Naive thymus-derived CD4-positive, alpha-beta T cell (primary cell): ENCODE data around the gene ERGIC1. TPM values are rescaled to one million over a fixed set of nuclear protein-coding genes. Genes with fewer than 3 reads are reported as not detected.
A peak's percentile ranks its signal among the peaks of the same experiment; 100 is the strongest.
"Not testable (repeated sequence)": the region's sequence is repeated elsewhere in the genome, so short reads cannot be mapped to it uniquely, and the experiment has no call there.

Experiments used
- ATAC-seq: fragments of 150-1000 bp; cut with Tn5 transposase; 2 replicates; pipeline ENCODE4 v1.10.0; 2021; ENCODE audit warnings: mild to moderate bottlenecking, moderate library complexity
- CTCF ChIA-PET: fragments of 350-600 bp; sonication (Branson Sonifier 250); formaldehyde crosslinking; loops from one replicate; lab custom pipeline; 2021; ENCODE audit warnings: antibody characterized with exemption; lab: Charles Lee
- POLR2A ChIA-PET: fragments of 350-600 bp; sonication (Branson Sonifier 250); formaldehyde crosslinking; loops from one replicate; lab custom pipeline; 2021; ENCODE audit warnings: antibody characterized with exemption, inconsistent platforms; lab: Charles Lee
- DNase-seq, 9 donors: peaks; one replicate each; pipeline versions ENCODE4 v3.0.0 to v3.0.0-alpha.2; 2020 to 2022; ENCODE audit warnings: mixed read lengths in 1 of 9
- H3K27ac ChIP-seq: one replicate; pipeline ENCODE4 v1.7.0; 2013; ENCODE audit warnings: mild to moderate bottlenecking, low read depth, low read length, moderate library complexity
- H3K27me3 ChIP-seq, 2 donors: one replicate each; pipeline ENCODE4 v1.7.0; 2013; ENCODE audit warnings: low read length in 2 of 2, mild to moderate bottlenecking in 2 of 2, moderate library complexity in 2 of 2; ENCODE audit not compliant: control insufficient read depth in 2 of 2, insufficient read depth in 2 of 2
- H3K36me3 ChIP-seq, 3 experiments: 1 replicate in 2 of 3; 2 replicates in 1 of 3; pipeline ENCODE4 v1.7.0; 2013; ENCODE audit warnings: low read length in 3 of 3, mild to moderate bottlenecking in 3 of 3, moderate library complexity in 1 of 3; ENCODE audit not compliant: insufficient read depth in 3 of 3, control insufficient read depth in 2 of 3
- H3K4me1 ChIP-seq, 2 donors: one replicate each; pipeline ENCODE4 v1.7.0; 2013; ENCODE audit warnings: low read length in 2 of 2, mild to moderate bottlenecking in 2 of 2, moderate library complexity in 1 of 2; ENCODE audit not compliant: control insufficient read depth in 2 of 2, insufficient read depth in 2 of 2
- H3K4me3 ChIP-seq: 2 replicates; pipeline ENCODE4 v1.7.0; 2013; ENCODE audit warnings: mild to moderate bottlenecking, low read length
- H3K9me3 ChIP-seq, 3 experiments: 1 replicate in 2 of 3; 2 replicates in 1 of 3; pipeline ENCODE4 v1.7.0; 2013; ENCODE audit warnings: low read length in 3 of 3; ENCODE audit not compliant: control insufficient read depth in 2 of 3
- H3K27ac Mint-ChIP-seq, 9 donors: one replicate each; pipeline ENCODE4 v1.8.0; 2020 to 2022; ENCODE audit warnings: mixed read lengths in 9 of 9, mild to moderate bottlenecking in 8 of 9, moderate library complexity in 5 of 9, inconsistent platforms in 2 of 9
- H3K27me3 Mint-ChIP-seq, 5 donors: one replicate each; pipeline ENCODE4 v1.8.0; 2021 to 2022; ENCODE audit warnings: mixed read lengths in 5 of 5, mild to moderate bottlenecking in 1 of 5
- H3K36me3 Mint-ChIP-seq, 5 donors: one replicate each; pipeline ENCODE4 v1.8.0; 2020 to 2022; ENCODE audit warnings: mixed read lengths in 5 of 5, mild to moderate bottlenecking in 3 of 5, inconsistent platforms in 1 of 5
- H3K4me1 Mint-ChIP-seq, 7 donors: one replicate each; pipeline ENCODE4 v1.8.0; 2020 to 2022; ENCODE audit warnings: mixed read lengths in 7 of 7, mild to moderate bottlenecking in 3 of 7, inconsistent platforms in 1 of 7
- H3K4me3 Mint-ChIP-seq, 10 donors: one replicate each; pipeline ENCODE4 v1.8.0; 2020 to 2022; ENCODE audit warnings: mild to moderate bottlenecking in 10 of 10, mixed read lengths in 10 of 10, moderate library complexity in 6 of 10, inconsistent platforms in 2 of 10
- H3K9me3 Mint-ChIP-seq, 11 donors: one replicate each; pipeline ENCODE4 v1.8.0; 2020 to 2022; ENCODE audit warnings: mixed read lengths in 11 of 11, mild to moderate bottlenecking in 4 of 11, inconsistent platforms in 1 of 11, moderate library complexity in 1 of 11
- intact Hi-C, 2 donors: fragments of 100-400 bp; cut with micrococcal nuclease; formaldehyde crosslinking; loops; one replicate each; pipeline ENCODE4 v1.15.1; 2023
- polyA plus RNA-seq, 2 donors: library from polyadenylated mRNA; unstranded; fragments of 300-500 nt; fragmentation: Illumina TruSeq; gene quantifications; one replicate each; pipeline ENCODE4 v1.2.3, GENCODE V29; 2021
- total RNA-seq, 6 experiments: library from RNA in 5 of 6; stranded (reverse) in 5 of 6; gene quantifications; 1 replicate in 5 of 6; 2 replicates in 1 of 6; pipeline ENCODE4 v1.2.3 and lab custom pipeline; 2021 to 2026

Gene ERGIC1
- total and polyA plus RNA-seq, 7 experiments from 2014 or later, result 18.3 to 71.3 (median 50.0) TPM

DNA sequence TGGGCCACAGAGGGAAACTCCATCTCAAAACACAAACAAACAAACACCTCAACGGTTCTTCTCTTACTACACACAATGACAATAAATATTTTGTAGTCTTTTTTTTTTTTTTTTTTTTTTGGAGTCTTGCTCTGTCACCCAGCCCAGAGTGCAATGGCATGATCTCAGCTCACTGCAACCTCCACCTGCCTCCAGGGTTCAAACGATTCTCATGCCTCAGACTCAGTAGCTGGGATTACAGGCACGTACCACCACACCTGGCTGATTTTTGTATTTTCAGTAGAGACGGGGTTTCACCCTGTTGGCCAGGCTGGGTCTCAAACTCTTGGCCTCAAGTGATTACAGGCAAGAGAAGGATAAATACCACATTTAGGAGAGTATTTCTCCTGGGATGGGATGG is 30.1 kb downstream of the ERGIC1 start:
- DNase-seq, H3K27me3 ChIP-seq, H3K27ac ChIP-seq, H3K36me3 ChIP-seq, H3K4me1 ChIP-seq, ATAC-seq, H3K27ac Mint-ChIP-seq, H3K27me3 Mint-ChIP-seq, H3K36me3 Mint-ChIP-seq, H3K4me3 ChIP-seq, H3K4me3 Mint-ChIP-seq, H3K9me3 ChIP-seq, intact Hi-C loops, CTCF ChIA-PET, H3K9me3 Mint-ChIP-seq: not testable (repeated sequence)
- H3K4me1 Mint-ChIP-seq, result peaks cover 17 to 63% (median 50%) of the 10 kb centered on the region in 7 donors
- POLR2A ChIA-PET, result interaction anchor here (0.7 kb wide), 1 partner anchor 19 kb away, joined by 7 read pairs; no protein-coding TSS in a partner anchor

- ATAC-seq (no peak), DNase-seq (no peak)
- ChIA-PET POLR2A (interaction anchor here (0.7 kb wide), 1 partner anchor 19 kb away, joined by 7 read pairs; no protein-coding TSS in a partner anchor), CTCF (no interaction called here)
- Histone ChIP-seq H3K9me3 (no peaks in the 10 kb centered on the region), H3K27me3 (no peaks in the 10 kb centered on the region), H3K4me3 (no peak overlapping the region), H3K36me3 (no peaks in the 10 kb centered on the region), H3K4me1 (peaks cover 0 to 6% of the 10 kb centered on the region in 2 donors), H3K27ac (no peak overlapping the region)
- H3K4me3 Mint-ChIP-seq, result no peak overlapping the region
- no peaks in the 10 kb centered on the region for H3K27me3 Mint-ChIP-seq
- peaks cover 0 to 4% (median 0%) of the 10 kb centered on the region in 5 donors for H3K36me3 Mint-ChIP-seq
- H3K4me1 Mint-ChIP-seq, result peaks cover 17 to 61% (median 51%) of the 10 kb centered on the region in 7 donors
- H3K9me3 Mint-ChIP-seq, result no peaks in the 10 kb centered on the region
- no peak overlapping the region for H3K27ac Mint-ChIP-seq
- intact Hi-C loops, result no loop called here
These were observed 30.7 kb downstream of the ERGIC1 start for GRCh38 chr5:172864747-172865146.

GRCh38 chr5:172866378-172866777 is 32.3 kb downstream of the ERGIC1 start:
- Mint-ChIP-seq H3K27ac (no peak overlapping the region), H3K4me3 (no peak overlapping the region), H3K27me3 (no peaks in the 10 kb centered on the region), H3K9me3 (no peaks in the 10 kb centered on the region), H3K36me3 (peaks cover 0 to 4% (median 0%) of the 10 kb centered on the region in 5 donors), H3K4me1 (peaks cover 14 to 45% (median 38%) of the 10 kb centered on the region in 7 donors)
- no peaks in the 10 kb centered on the region for H3K9me3 ChIP-seq
- intact Hi-C loops, result no loop called here
- H3K27ac ChIP-seq, result no peak overlapping the region
- H3K4me1 ChIP-seq, result no peaks in the 10 kb centered on the region
- CTCF ChIA-PET, result no interaction called here
- no peaks in the 10 kb centered on the region for H3K27me3 ChIP-seq
- ATAC-seq (no peak), DNase-seq (no peak)
- H3K4me3 ChIP-seq, result no peak overlapping the region
- no peaks in the 10 kb centered on the region for H3K36me3 ChIP-seq
- POLR2A ChIA-PET, result no interaction called here

- ATAC-seq, result no peak
- Mint-ChIP-seq H3K36me3 (peaks cover 0 to 4% (median 0%) of the 10 kb centered on the region in 5 donors), H3K4me1 (peaks cover 11 to 41% (median 33%) of the 10 kb centered on the region in 7 donors), H3K4me3 (no peak overlapping the region), H3K9me3 (no peaks in the 10 kb centered on the region), H3K27me3 (no peaks in the 10 kb centered on the region), H3K27ac (no peak overlapping the region)
- no peak for DNase-seq
- CTCF ChIA-PET, result no interaction called here
- H3K27me3 ChIP-seq, result no peaks in the 10 kb centered on the region
- no peak overlapping the region for H3K4me3 ChIP-seq
- no peak overlapping the region for H3K27ac ChIP-seq
- H3K4me1 ChIP-seq, result no peaks in the 10 kb centered on the region
- intact Hi-C loops, result no loop called here
- no peaks in the 10 kb centered on the region for H3K36me3 ChIP-seq
- H3K9me3 ChIP-seq, result no peaks in the 10 kb centered on the region
- POLR2A ChIA-PET, result no interaction called here
These were observed 33.0 kb downstream of the ERGIC1 start for GRCh38 chr5:172866802-172867748.

DNA sequence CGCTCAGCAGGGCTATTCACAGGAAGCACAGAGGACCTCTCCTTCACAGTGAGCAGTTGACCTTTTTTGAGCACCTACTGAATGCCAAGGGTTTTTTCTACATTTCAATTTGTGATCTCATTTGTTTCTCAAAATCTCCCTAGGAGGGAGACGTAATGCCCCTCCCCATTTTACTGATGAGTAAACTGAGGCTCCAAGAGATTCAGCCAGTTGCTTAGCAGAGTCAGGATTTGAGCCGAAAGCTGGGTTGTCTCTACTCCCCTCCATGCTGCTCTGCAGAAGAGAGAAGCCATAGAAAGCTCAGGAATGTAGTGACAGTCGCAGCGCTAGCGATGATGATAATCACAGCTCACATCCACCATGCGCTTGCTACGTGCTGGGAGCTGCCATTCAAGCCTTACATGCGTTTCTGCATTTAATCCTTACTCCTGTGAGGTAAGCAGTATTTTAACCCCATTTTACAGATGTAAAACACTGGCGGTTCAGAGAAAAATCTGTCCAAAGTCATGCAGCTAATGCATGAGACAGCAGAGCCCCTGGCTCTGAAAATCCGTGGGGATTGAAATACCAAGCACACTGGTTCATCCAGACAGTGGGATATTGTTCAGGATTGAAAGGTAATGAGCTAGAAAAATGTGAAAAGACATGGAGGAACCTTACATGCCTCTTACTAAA is 33.8 kb downstream of the ERGIC1 start:
- H3K27ac ChIP-seq, result no peak overlapping the region
- CTCF ChIA-PET, result no interaction called here

DNA sequence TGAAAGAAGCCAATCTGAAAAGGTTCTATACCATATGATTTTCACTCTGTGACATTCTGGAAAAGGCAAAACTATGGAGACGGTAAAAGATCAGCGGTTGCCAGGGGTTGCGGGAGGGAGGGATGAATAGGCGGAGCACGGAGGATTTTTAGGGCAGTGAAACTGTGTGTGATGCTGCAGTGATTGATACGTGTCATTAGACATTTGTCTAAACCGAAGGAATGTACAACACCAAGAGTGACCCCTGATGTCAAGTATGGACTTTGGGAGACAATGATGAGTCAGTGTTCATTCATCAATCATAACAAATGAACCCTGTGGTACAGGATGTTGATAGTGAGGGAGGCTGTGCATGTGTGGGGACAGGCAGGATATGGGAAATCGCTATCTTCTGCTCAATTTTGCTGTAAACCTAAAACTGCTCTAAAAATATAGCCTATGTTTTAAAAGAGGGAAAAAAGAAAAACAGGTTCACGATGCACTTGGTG is 34.4 kb downstream of the ERGIC1 start:
- peaks cover 10 to 41% (median 35%) of the 10 kb centered on the region in 7 donors for H3K4me1 Mint-ChIP-seq
- H3K4me3 Mint-ChIP-seq, result no peak overlapping the region
- ChIA-PET CTCF (no interaction called here), POLR2A (no interaction called here)
- no peak overlapping the region for H3K4me3 ChIP-seq
- no peaks in the 10 kb centered on the region for H3K4me1 ChIP-seq
- H3K27ac ChIP-seq, result no peak overlapping the region
- DNase-seq, result no peak
- no peaks in the 10 kb centered on the region for H3K9me3 ChIP-seq
- no peak for ATAC-seq
- peaks cover 0 to 4% (median 0%) of the 10 kb centered on the region in 5 donors for H3K36me3 Mint-ChIP-seq
- no peaks in the 10 kb centered on the region for H3K9me3 Mint-ChIP-seq
- H3K27me3 Mint-ChIP-seq, result no peaks in the 10 kb centered on the region
- H3K27ac Mint-ChIP-seq, result peak overlapping the region in 3 of 9 donors; percentile 14 to 36 (median 30)
- no peaks in the 10 kb centered on the region for H3K27me3 ChIP-seq
- intact Hi-C loops, result no loop called here
- no peaks in the 10 kb centered on the region for H3K36me3 ChIP-seq

More for the DNA sequence above, 33.8 kb downstream of the ERGIC1 start:
- Histone ChIP-seq H3K9me3 (no peaks in the 10 kb centered on the region), H3K4me3 (no peak overlapping the region), H3K27me3 (no peaks in the 10 kb centered on the region), H3K4me1 (no peaks in the 10 kb centered on the region), H3K36me3 (no peaks in the 10 kb centered on the region)
- POLR2A ChIA-PET, result no interaction called here
- intact Hi-C loops, result no loop called here
- H3K27ac Mint-ChIP-seq, result peak overlapping the region in 2 of 9 donors; percentile 30 to 36
- H3K36me3 Mint-ChIP-seq, result peaks cover 0 to 4% (median 0%) of the 10 kb centered on the region in 5 donors
- H3K9me3 Mint-ChIP-seq, result no peaks in the 10 kb centered on the region
- ATAC-seq, result no peak
- no peak overlapping the region for H3K4me3 Mint-ChIP-seq
- H3K27me3 Mint-ChIP-seq, result no peaks in the 10 kb centered on the region
- H3K4me1 Mint-ChIP-seq, result peaks cover 10 to 39% (median 32%) of the 10 kb centered on the region in 7 donors
- no peak for DNase-seq
